Renal cortical epithelial cell (primary cell): Measurements from ENCODE around the gene GPHN. TPM values are rescaled to one million over a fixed set of nuclear protein-coding genes. Genes with fewer than 3 reads are reported as not detected.
"Not testable (repeated sequence)": the region's sequence is repeated elsewhere in the genome, so short reads cannot be mapped to it uniquely, and the experiment has no call there.

ENCODE experiments used
- DNase-seq: peaks from one replicate; pipeline ENCODE4 v3.0.0-alpha.2; 2011; ENCODE audit warnings: low read depth
- total RNA-seq: library from RNA; depleted of rRNA; stranded (reverse); fragments of >200 nt; gene quantifications from 2 replicates; pipeline ENCODE4 v1.2.3, GENCODE V29; 2014

The GPHN gene
- total RNA-seq, 1 donor from 2014 or later: 38.7 TPM

- DNase-seq: no peak
Measured at GRCh38 chr14:67045440-67045839, 537.5 kb downstream of the GPHN start.

- no peak for DNase-seq
Measured at GRCh38 chr14:67050896-67051295, 542.9 kb downstream of the GPHN start.

GRCh38 chr14:67056684-67057083, 548.7 kb downstream of the GPHN start:
- DNase-seq: no peak

GRCh38 chr14:67059596-67059995, 551.6 kb downstream of the GPHN start:
- no peak for DNase-seq

GRCh38 chr14:67060546-67060945, 552.6 kb downstream of the GPHN start:
- no peak for DNase-seq

- not testable (repeated sequence) for DNase-seq
Measured at GRCh38 chr14:67067070-67067814, 559.3 kb downstream of the GPHN start.

- DNase-seq: no peak
Measured at GRCh38 chr14:67068251-67068650, 560.3 kb downstream of the GPHN start.

GRCh38 chr14:67071506-67071905, 563.6 kb downstream of the GPHN start:
- no peak for DNase-seq

GRCh38 chr14:67077921-67078320, 570.0 kb downstream of the GPHN start:
- DNase-seq: no peak

GRCh38 chr14:67079846-67080245, 571.9 kb downstream of the GPHN start:
- DNase-seq: no peak

- no peak for DNase-seq
Measured at GRCh38 chr14:67108230-67108629, 600.3 kb downstream of the GPHN start.

- DNase-seq: no peak
Measured at GRCh38 chr14:67111022-67111421, 603.1 kb downstream of the GPHN start.

- no peak for DNase-seq
Measured at GRCh38 chr14:67112344-67112743, 604.4 kb downstream of the GPHN start.

GRCh38 chr14:67127174-67127573, 619.2 kb downstream of the GPHN start:
- no peak for DNase-seq

- DNase-seq: no peak
Measured at GRCh38 chr14:67129768-67130167, 621.8 kb downstream of the GPHN start.

GRCh38 chr14:67131691-67132090, 623.7 kb downstream of the GPHN start:
- DNase-seq: peak; percentile 6

GRCh38 chr14:67133144-67133543, 625.2 kb downstream of the GPHN start:
- DNase-seq: no peak

- DNase-seq: no peak
Measured at GRCh38 chr14:67133595-67134441, 625.9 kb downstream of the GPHN start.

GRCh38 chr14:67137744-67138371, 629.9 kb downstream of the GPHN start:
- peak; percentile 26 for DNase-seq

- no peak for DNase-seq
Measured at GRCh38 chr14:67140556-67140955, 632.6 kb downstream of the GPHN start.

- DNase-seq: no peak
Measured at GRCh38 chr14:67141146-67141900, 633.4 kb downstream of the GPHN start.
